OCI-LY7 (cell line): ENCODE data around the gene ISG15. TPM values are rescaled to one million over a fixed set of nuclear protein-coding genes. Genes with fewer than 3 reads are reported as not detected.
A peak's percentile ranks its signal among the peaks of the same experiment; 100 is the strongest.

ENCODE experiments used
- BruUV-seq: library from RNA; stranded (reverse); fragments of 400-500 nt; replicated peaks from 2 replicates; lab custom pipeline; 2021; lab: Mats Ljungman, UMichigan
- CTCF ChIA-PET: fragments of 300-600 bp; sonication (Branson Sonifier 250); formaldehyde crosslinking; loops from one replicate; lab custom pipeline; 2022; ENCODE audit warnings: antibody characterized with exemption; ENCODE audit not compliant: unreplicated experiment; lab: Charles Lee
- POLR2A ChIA-PET: fragments of 300-600 bp; sonication (Branson Sonifier 250); formaldehyde crosslinking; loops from one replicate; lab custom pipeline; 2022; ENCODE audit warnings: antibody characterized with exemption; lab: Charles Lee
- DNase-seq: peaks from one replicate; pipeline ENCODE4 v3.0.0-alpha.2; 2015; ENCODE audit warnings: low spot score
- H2AFZ ChIP-seq: fragments of 200-600 bp; sonication (generic), shearing (Covaris generic); 2 replicates; pipeline ENCODE4 v1.6.1; 2014; ENCODE audit warnings: mild to moderate bottlenecking, antibody characterized with exemption, low read length, moderate library complexity
- H3K27ac ChIP-seq: fragments of 200-600 bp; sonication (generic); 2 replicates; pipeline ENCODE4 v1.5.1; 2014; ENCODE audit warnings: mixed run types, low read depth, mild to moderate bottlenecking, moderate library complexity, low read length, inconsistent platforms; ENCODE audit not compliant: poor library complexity, severe bottlenecking
- H3K36me3 ChIP-seq: fragments of 200-600 bp; sonication (generic); 2 replicates; pipeline ENCODE4 v1.6.1; 2014; ENCODE audit warnings: mild to moderate bottlenecking, antibody characterized with exemption, low read length, moderate library complexity, mixed read lengths; ENCODE audit not compliant: insufficient read depth
- H3K4me1 ChIP-seq: fragments of 200-600 bp; sonication (generic); 2 replicates; pipeline ENCODE4 v1.5.1; 2014; ENCODE audit warnings: mild to moderate bottlenecking, low read length; ENCODE audit not compliant: insufficient read depth, poor library complexity, severe bottlenecking
- H3K4me2 ChIP-seq: fragments of 200-600 bp; sonication (generic); 2 replicates; pipeline ENCODE4 v1.6.1; 2014; ENCODE audit warnings: mild to moderate bottlenecking, low read length
- H3K4me3 ChIP-seq: fragments of 200-600 bp; sonication (generic); 2 replicates; pipeline ENCODE4 v1.5.1; 2014; ENCODE audit warnings: mild to moderate bottlenecking, low read depth, low read length; ENCODE audit not compliant: poor library complexity, severe bottlenecking
- H3K79me2 ChIP-seq: fragments of 200-600 bp; sonication (generic); 2 replicates; pipeline ENCODE4 v1.6.1; 2016; ENCODE audit warnings: low read depth, mild to moderate bottlenecking, low read length, moderate library complexity, mixed read lengths; ENCODE audit not compliant: insufficient read depth
- H3K9me2 ChIP-seq: fragments of 200-600 bp; sonication (generic); 2 replicates; pipeline ENCODE4 v1.6.1; 2016; ENCODE audit warnings: mild to moderate bottlenecking, low read length, mixed read lengths; ENCODE audit not compliant: insufficient read depth
- H3K9me3 ChIP-seq: fragments of 200-600 bp; sonication (generic); 2 replicates; pipeline ENCODE4 v1.6.1; 2014; ENCODE audit warnings: mild to moderate bottlenecking, mixed run types, low read length, mixed read lengths
- H4K20me1 ChIP-seq: fragments of 200-600 bp; sonication (generic); 2 replicates; pipeline ENCODE4 v1.6.1; 2014; ENCODE audit warnings: mild to moderate bottlenecking, antibody characterized with exemption, low read length, moderate library complexity, mixed read lengths; ENCODE audit not compliant: insufficient read depth
- CTCF ChIP-seq: fragments of 200-600 bp; sonication (generic); conservative IDR thresholded peaks from 2 replicates; pipeline ENCODE4 v1.5.1; 2014; ENCODE audit warnings: mild to moderate bottlenecking, antibody characterized with exemption, low read length, moderate library complexity, mixed read lengths
- EZH2phosphoT487 ChIP-seq: fragments of 200-600 bp; sonication (generic); IDR thresholded peaks from 2 replicates; pipeline ENCODE4 v1.6.1; 2018; ENCODE audit warnings: low read depth, borderline replicate concordance, mild to moderate bottlenecking, mixed run types, antibody characterized with exemption, low read length, moderate library complexity, mixed read lengths
- intact Hi-C: fragments of 100-400 bp; cut with micrococcal nuclease; formaldehyde crosslinking; loops from one replicate; pipeline ENCODE4 v1.10.0; 2022; ENCODE audit not compliant: unreplicated experiment
- total RNA-seq, 2 experiments: library from RNA; depleted of rRNA in 1 of 2; stranded (reverse); fragments of >200 nt in 1 of 2; shearing (Covaris generic) in 1 of 2; gene quantifications; 2 replicates each; pipeline ENCODE4 v1.2.3, GENCODE V29; 2014 to 2022

ISG15 gene
- total RNA-seq, 2 experiments from 2014 or later: 65.4 to 110 TPM

- intact Hi-C loops: loop anchor here (5.0 kb wide), 1 partner anchor 42 kb away; no protein-coding TSS in a partner anchor
- Histone ChIP-seq H3K79me2 (no peaks in the 10 kb centered on the region), H3K4me3 (peak overlapping the region; percentile 68), H2AFZ (peak overlapping the region; percentile 80), H3K36me3 (no peaks in the 10 kb centered on the region), H3K4me2 (peak overlapping the region; percentile 66), H4K20me1 (no peaks in the 10 kb centered on the region), H3K27ac (no peak overlapping the region), H3K9me2 (no peaks in the 10 kb centered on the region), H3K9me3 (no peaks in the 10 kb centered on the region), H3K4me1 (peaks cover 12% of the 10 kb centered on the region)
- DNase-seq: peak; percentile 92
- BruUV-seq: no TSS peak
- ChIA-PET POLR2A (no interaction called here), CTCF (no interaction called here)
- no peak for TF ChIP-seq EZH2phosphoT487
- TF ChIP-seq CTCF: peak; percentile 37; the same call in 1 of the 2 replicates
Measured at GRCh38 chr1:1059494-1060280, 46.4 kb downstream of the ISG15 start.

GRCh38 chr1:1060281-1061000, 47.1 kb downstream of the ISG15 start:
- no peak for DNase-seq
- Histone ChIP-seq H3K4me2 (peak overlapping the region; percentile 66; the same call in 1 of the 2 replicates), H3K9me3 (no peaks in the 10 kb centered on the region), H3K79me2 (no peaks in the 10 kb centered on the region), H3K27ac (no peak overlapping the region), H4K20me1 (no peaks in the 10 kb centered on the region), H3K36me3 (no peaks in the 10 kb centered on the region), H3K4me1 (peaks cover 12% of the 10 kb centered on the region), H2AFZ (no peak overlapping the region), H3K9me2 (no peaks in the 10 kb centered on the region), H3K4me3 (no peak overlapping the region)
- BruUV-seq: no TSS peak
- TF ChIP-seq CTCF (no peak), EZH2phosphoT487 (no peak)
- CTCF ChIA-PET: no interaction called here
- POLR2A ChIA-PET: interaction anchor here (0.7 kb wide), 1 partner anchor 1758 kb away, joined by 3 read pairs; no protein-coding TSS in a partner anchor
- intact Hi-C loops: loop anchor here (5.0 kb wide), 1 partner anchor 43 kb away; no protein-coding TSS in a partner anchor
